ENCODE measurements around the gene CCDC88B.

Gene CCDC88B

GRCh38 chr11:64339286-64339685 is 718 bp upstream of the CCDC88B start:
- H3K4me3 ChIP-seq (replicated peaks; ENCODE audit: low read depth, low read length) = no peak overlapping the region
- no peak for DNase-seq (ENCODE audit: low read depth)
- no peak for TF ChIP-seq CTCF (IDR thresholded peaks at IDR 0.05; ENCODE audit: low read length, missing control alignments)

GRCh38 chr11:64340671-64341335 is 799 bp downstream of the CCDC88B start:
- no peak overlapping the region for H3K4me3 ChIP-seq (replicated peaks; ENCODE audit: low read depth, low read length)
- DNase-seq (ENCODE audit: low read depth) = no peak
- no peak for TF ChIP-seq CTCF (IDR thresholded peaks at IDR 0.05; ENCODE audit: low read length, missing control alignments)

- H3K4me3 ChIP-seq (replicated peaks; ENCODE audit: low read depth, low read length) = no peak overlapping the region
- no peak for TF ChIP-seq CTCF (IDR thresholded peaks at IDR 0.05; ENCODE audit: low read length, missing control alignments)
Observed at GRCh38 chr11:64341429-64341828, 1.4 kb downstream of the CCDC88B start.

GRCh38 chr11:64341851-64342791 is 2.1 kb downstream of the CCDC88B start:
- peak overlapping the region; percentile 37 for H3K4me3 ChIP-seq (replicated peaks; ENCODE audit: low read depth, low read length)
- DNase-seq (ENCODE audit: low read depth) = peak; percentile 87
- no peak for TF ChIP-seq CTCF (IDR thresholded peaks at IDR 0.05; ENCODE audit: low read length, missing control alignments)

More at GRCh38 chr11:64341429-64341828, 1.4 kb downstream of the CCDC88B start:
- no peak for DNase-seq (ENCODE audit: low read depth)

GRCh38 chr11:64342869-64343745 is 3.1 kb downstream of the CCDC88B start:
- H3K4me3 ChIP-seq (replicated peaks; ENCODE audit: low read depth, low read length) = peak overlapping the region; percentile 27
- no peak for TF ChIP-seq CTCF (IDR thresholded peaks at IDR 0.05; ENCODE audit: low read length, missing control alignments)
- DNase-seq (ENCODE audit: low read depth) = no peak

- H3K4me3 ChIP-seq (replicated peaks; ENCODE audit: low read depth, low read length) = no peak overlapping the region
- no peak for DNase-seq (ENCODE audit: low read depth)
- peak; percentile 23 for TF ChIP-seq CTCF (IDR thresholded peaks at IDR 0.05; ENCODE audit: low read length, missing control alignments)
Observed at GRCh38 chr11:64343767-64344559, 4.0 kb downstream of the CCDC88B start.
